ENCODE results near the gene IL12RB2.
"Not testable (repeated sequence)": the region's sequence is repeated elsewhere in the genome, so short reads cannot be mapped to it uniquely, and the experiment has no call there.

The IL12RB2 gene

DNA sequence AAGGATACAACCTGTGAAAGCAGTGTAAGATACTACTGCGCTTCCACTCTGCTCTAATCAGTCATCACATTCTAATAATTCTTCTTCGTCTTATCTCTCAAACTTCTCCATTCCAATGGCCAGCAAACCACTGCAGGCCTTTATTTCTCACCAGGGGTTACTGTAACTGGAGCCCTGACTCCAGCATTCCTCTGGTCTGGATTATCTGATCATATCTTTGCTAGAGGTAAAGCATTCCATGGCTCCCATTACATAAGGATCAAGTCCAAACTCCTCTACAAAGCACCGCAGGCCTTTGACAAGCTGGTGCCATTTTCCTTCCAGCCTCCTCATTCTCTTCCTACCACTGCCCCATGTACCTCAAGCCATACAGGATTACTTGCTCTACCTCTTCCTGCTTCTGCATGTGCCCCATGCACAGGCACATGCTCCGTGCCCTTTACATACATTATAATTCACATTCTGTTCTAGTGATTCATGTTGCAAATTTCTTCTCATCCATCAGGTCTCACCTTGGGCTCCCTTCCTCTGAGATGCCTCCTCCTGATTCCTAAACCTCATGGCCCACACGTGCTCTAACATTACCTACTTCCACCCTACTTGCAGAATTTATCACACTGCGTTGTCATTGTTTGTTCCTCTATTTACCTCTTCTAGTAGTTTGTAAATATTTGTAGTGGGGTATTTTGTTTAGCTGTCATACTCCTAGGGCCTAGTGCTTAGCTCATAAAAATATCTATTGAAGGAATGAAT, 131.8 kb downstream of the IL12RB2 start:
- DNase-seq (ENCODE audit: insufficient read length) (no peak), FAIRE-seq (no peak)
- TF ChIP-seq TAF1 (IDR thresholded peaks at IDR 0.05; ENCODE audit: borderline replicate concordance, low read depth, low read length) (no peak), POLR2A (IDR thresholded peaks at IDR 0.05; ENCODE audit: low read depth, low read length) (no peak), POLR2AphosphoS5 (IDR thresholded peaks at IDR 0.05; ENCODE audit: low read depth, low read length) (no peak)

DNA sequence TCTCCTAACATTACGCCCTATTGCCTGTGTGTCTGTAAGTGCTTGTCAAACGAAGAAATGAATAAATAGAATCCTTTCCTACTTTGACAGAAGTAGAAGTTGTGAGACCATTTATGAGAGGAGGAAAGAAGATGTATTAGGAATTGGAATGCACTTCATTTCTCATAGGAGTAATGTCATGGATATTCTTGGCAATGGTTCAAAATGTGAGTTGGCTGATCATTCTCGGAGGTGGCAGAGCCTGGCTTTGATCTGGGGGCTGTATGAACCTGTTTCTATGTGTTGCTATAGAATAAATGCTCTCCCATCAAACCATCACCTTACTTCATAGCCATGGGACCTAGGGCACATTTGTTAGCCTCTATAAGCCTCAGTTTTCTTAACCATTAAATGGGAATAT, 132.7 kb downstream of the IL12RB2 start:
- TF ChIP-seq POLR2AphosphoS5 (IDR thresholded peaks at IDR 0.05; ENCODE audit: low read depth, low read length), result no peak
- TF ChIP-seq POLR2A (IDR thresholded peaks at IDR 0.05; ENCODE audit: low read depth, low read length), result no peak
- TF ChIP-seq TAF1 (IDR thresholded peaks at IDR 0.05; ENCODE audit: borderline replicate concordance, low read depth, low read length), result no peak
- DNase-seq (ENCODE audit: insufficient read length), result no peak
- no peak for FAIRE-seq

DNA sequence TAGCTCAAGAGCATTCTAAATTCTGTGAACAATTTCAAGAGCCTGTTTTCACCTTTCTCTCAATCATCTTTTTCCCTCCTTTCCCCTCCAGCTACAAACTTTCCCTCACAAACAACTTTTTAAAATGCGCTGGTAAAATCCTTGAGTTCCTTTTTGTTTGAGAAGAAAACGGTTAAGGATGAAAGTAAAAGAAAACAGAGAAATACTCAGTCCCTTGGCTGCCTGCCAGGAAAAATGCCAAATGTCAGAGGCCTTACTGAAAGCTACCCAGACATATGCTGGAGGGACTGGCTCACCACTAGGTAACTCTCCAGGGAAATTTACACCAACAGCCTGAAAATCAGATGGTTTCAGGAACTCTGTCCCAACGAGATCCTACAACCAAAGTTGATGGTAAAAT, 133.5 kb downstream of the IL12RB2 start:
- no peak for TF ChIP-seq POLR2AphosphoS5 (IDR thresholded peaks at IDR 0.05; ENCODE audit: low read depth, low read length)
- no peak for TF ChIP-seq POLR2A (IDR thresholded peaks at IDR 0.05; ENCODE audit: low read depth, low read length)
- no peak for TF ChIP-seq TAF1 (IDR thresholded peaks at IDR 0.05; ENCODE audit: borderline replicate concordance, low read depth, low read length)
- FAIRE-seq (no peak), DNase-seq (ENCODE audit: insufficient read length) (no peak)

DNA sequence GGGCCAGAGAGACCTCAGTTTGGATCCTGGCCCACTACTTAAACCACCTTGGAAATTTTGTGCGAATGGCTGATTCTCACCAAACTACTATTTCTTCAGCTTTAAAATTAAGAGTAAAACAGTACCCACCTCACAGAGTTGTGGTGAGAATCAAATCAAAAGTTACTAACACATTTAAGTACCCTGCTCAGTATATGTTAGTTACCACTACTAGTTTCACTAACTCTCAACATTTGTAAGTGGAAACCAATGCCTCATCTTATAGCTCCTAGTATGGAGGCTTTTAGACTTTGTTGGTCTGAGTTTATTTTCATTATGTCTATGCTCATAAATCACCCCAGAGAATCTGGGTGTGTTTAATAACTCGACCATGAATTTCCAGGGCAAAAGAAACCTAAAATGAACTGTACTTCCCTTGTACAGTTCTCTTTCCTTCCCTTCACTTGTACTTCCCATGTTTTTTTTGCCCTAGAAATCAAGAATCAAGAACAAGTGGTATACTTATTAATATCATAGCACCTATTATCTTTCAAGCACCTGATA, 134.1 kb downstream of the IL12RB2 start:
- no peak for DNase-seq (ENCODE audit: insufficient read length)
- no peak for FAIRE-seq
- TF ChIP-seq TAF1 (IDR thresholded peaks at IDR 0.05; ENCODE audit: borderline replicate concordance, low read depth, low read length), result no peak
- no peak for TF ChIP-seq POLR2AphosphoS5 (IDR thresholded peaks at IDR 0.05; ENCODE audit: low read depth, low read length)
- TF ChIP-seq POLR2A (IDR thresholded peaks at IDR 0.05; ENCODE audit: low read depth, low read length), result no peak

DNA sequence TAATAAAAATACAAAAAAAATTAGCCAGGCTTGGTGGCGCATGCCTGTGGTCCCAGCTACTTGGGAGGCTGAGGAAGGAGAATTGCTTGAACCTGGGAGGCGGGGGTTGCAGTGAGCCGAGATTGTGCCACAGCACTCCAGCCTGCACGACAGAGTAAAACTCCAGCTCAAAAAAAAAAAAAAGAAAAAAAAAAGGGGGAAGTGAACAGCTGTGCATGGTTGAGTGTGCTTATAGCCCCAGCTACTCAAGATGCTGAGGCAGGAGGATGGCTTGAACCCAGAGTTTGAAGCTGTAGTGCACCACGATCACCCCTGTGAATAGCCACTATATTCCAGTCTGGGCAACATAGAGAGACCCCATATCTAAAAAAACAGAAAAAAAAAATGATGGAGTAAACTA, 138.3 kb downstream of the IL12RB2 start:
- FAIRE-seq; DNase-seq (ENCODE audit: insufficient read length): not testable (repeated sequence)
